AG10803 (cell line): ENCODE measurements around the gene XIRP2.
A peak's percentile ranks its signal among the peaks of the same experiment; 100 is the strongest.

Experiments
- DNase-seq: peaks from one replicate; pipeline ENCODE4 v3.0.0; 2010; ENCODE audit warnings: low read depth
- H3K4me3 ChIP-seq: 2 replicates; pipeline ENCODE4 v1.5.1; 2011; ENCODE audit warnings: mild to moderate bottlenecking, low read length, control low read depth
- CTCF ChIP-seq: conservative IDR thresholded peaks from 2 replicates; pipeline ENCODE4 v1.5.1; 2011; ENCODE audit warnings: mild to moderate bottlenecking, low read length, control low read depth, inconsistent platforms

The XIRP2 gene

DNA sequence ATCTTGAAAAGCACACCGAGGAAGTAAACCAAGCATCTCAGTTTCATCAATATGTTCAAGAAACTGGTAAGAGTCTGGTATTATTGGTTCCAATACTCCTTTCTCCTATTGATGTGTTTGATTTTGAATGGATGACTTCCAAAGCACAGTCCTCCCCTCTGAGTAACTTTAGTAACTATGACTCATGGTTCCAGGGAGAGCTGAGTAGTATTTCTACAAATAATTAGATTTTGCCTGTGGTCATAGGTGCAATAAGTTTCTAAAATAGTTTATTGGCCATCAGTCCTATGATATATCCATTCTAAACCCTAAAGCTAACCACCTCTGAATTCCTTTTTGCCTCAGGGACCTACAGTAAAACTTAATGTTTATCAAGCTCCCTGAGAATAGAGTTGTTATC is 352.4 kb downstream of the XIRP2 start:
- TF ChIP-seq CTCF: no peak
- DNase-seq: no peak
- no peak overlapping the region for H3K4me3 ChIP-seq

DNA sequence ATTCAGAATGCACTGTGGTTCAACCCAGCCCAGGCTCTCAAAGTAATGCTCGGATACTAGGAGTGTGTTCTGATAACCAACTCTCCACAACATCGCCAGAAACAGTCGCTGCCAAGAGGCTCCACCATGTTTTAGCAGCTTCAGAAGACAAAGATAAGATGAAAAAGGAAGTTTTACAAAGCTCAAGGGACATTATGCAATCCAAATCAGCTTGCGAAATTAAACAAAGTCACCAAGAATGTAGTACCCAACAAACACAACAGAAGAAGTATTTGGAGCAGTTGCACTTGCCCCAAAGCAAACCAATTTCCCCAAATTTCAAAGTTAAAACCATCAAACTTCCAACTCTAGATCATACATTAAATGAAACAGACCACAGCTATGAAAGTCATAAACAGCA is 360.9 kb downstream of the XIRP2 start:
- no peak for DNase-seq
- TF ChIP-seq CTCF: no peak
- H3K4me3 ChIP-seq: no peak overlapping the region

- no peak overlapping the region for H3K4me3 ChIP-seq
- no peak for TF ChIP-seq CTCF
- no peak for DNase-seq
These were observed 364.7 kb downstream of the XIRP2 start for GRCh38 chr2:167253025-167253424.

DNA sequence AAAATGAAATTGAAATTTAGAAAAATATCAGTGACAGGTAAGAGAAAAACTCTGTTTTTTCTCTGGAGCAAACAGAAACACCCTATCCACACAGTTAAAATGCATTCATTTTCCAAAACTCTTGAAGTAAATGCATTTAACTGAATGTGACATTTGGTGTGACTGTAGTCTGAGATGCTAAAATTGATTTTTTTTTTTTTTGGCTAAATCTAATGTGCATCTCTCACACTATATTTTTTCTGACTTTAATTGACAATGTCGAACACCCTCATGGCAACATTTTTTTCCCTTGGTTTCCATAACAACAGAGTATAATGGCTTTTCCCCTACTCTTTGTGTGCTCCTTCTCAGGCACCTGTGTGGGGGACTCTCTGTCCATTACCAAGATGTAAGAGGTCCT is 366.4 kb downstream of the XIRP2 start:
- no peak for DNase-seq
- no peak overlapping the region for H3K4me3 ChIP-seq
- no peak for TF ChIP-seq CTCF

DNA sequence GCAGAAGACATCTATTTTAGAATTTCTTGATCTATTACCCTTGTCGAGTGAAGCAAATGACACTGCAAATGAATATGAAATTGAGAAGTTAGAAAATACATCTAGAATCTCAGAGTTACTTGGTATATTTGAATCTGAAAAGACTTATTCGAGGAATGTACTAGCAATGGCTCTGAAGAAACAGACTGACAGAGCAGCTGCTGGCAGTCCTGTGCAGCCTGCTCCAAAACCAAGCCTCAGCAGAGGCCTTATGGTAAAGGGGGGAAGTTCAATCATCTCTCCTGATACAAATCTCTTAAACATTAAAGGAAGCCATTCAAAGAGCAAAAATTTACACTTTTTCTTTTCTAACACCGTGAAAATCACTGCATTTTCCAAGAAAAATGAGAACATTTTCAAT is 370.4 kb downstream of the XIRP2 start:
- DNase-seq: no peak
- no peak overlapping the region for H3K4me3 ChIP-seq
- no peak for TF ChIP-seq CTCF

DNA sequence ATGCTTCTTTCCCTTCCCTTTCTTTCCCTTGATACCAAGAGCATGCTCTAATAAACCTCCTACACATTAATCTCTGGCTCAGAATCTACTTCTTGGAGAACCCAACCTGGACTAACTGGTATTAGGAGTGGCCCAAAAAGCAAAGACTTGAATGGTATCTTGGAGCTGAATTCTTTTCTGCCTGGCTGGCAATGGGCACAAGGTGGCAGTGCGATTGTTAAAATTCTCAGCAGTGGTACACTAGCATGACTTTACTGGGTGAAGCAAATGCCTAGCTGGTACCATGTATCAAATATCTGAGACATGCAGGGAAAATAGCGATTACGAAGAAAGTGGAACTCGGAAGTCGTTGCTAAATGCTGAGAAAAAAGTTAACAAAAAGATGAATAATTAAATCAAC is 376.1 kb downstream of the XIRP2 start:
- peak; percentile 19; the same call in 1 of the 2 replicates for TF ChIP-seq CTCF
- H3K4me3 ChIP-seq: no peak overlapping the region
- DNase-seq: no peak

DNA sequence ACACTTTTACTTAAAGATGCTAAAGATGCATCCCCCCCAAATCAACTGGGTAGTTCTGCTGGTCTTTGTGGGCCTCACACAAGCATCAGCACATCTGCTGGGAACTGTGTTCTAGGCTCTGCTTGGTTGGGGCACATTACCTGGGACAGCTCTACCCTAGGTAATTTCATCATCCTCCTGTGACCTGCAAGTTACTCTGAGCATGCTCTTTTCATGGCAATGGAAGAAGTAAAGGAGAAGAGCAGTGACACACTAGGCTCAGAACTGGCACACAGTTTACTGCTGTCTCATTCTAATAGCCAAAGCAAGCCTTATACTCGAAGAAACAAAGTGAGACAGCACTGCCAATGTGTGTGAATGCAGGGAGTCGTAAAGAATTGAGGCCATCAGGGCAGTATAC is 376.7 kb downstream of the XIRP2 start:
- no peak for TF ChIP-seq CTCF
- no peak overlapping the region for H3K4me3 ChIP-seq
- DNase-seq: no peak
